H7 (cell line): ENCODE results near the gene CLTB. TPM values are rescaled to one million over a fixed set of nuclear protein-coding genes. Genes with fewer than 3 reads are reported as not detected.

Source experiments
- DNase-seq: peaks from one replicate; pipeline ENCODE4 v3.0.0; 2012
- H3K27me3 ChIP-seq: 2 replicates; pipeline ENCODE4 v1.6.0; 2011; ENCODE audit warnings: mild to moderate bottlenecking, low read length; ENCODE audit not compliant: control insufficient read depth, insufficient read depth
- H3K36me3 ChIP-seq: replicated peaks from 2 replicates; pipeline ENCODE4 v1.5.1; 2011; ENCODE audit warnings: low read length; ENCODE audit not compliant: control insufficient read depth, insufficient read depth
- H3K4me3 ChIP-seq: 2 replicates; pipeline ENCODE4 v1.5.1; 2011; ENCODE audit warnings: low read depth, mild to moderate bottlenecking, control low read depth, low read length, moderate library complexity; ENCODE audit not compliant: insufficient read depth
- total RNA-seq: library from RNA; depleted of rRNA; stranded (reverse); fragments of >200 nt; shearing (Covaris generic); gene quantifications from 2 replicates; pipeline ENCODE4 v1.2.3, GENCODE V29; 2014

CLTB gene
- total RNA-seq, 1 experiment from 2014 or later = 67.2 TPM

DNA sequence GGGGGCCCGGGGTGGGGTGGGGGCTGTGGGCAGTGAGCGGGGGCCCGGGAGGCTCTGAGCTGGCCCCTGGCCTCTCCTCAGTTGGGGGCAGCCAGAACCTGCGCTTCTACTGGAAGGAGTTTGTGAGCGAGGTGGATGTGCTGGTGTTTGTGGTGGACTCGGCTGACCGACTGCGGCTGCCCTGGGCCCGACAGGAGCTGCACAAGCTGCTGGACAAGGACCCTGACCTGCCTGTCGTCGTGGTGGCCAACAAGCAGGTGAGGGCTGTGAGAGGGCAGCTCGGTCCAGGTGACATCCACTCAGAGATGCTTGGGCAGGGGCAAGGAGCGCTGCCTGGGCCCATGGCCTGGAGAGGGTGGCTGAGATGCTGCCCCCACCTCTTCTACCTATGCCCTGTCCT lies 47.6 kb downstream of the CLTB start:
- H3K4me3 ChIP-seq = no peak overlapping the region
- H3K27me3 ChIP-seq = peaks cover 28% of the 10 kb centered on the region
- no peak for DNase-seq
- no peaks in the 10 kb centered on the region; the same call in 1 of the 2 replicates for H3K36me3 ChIP-seq

DNA sequence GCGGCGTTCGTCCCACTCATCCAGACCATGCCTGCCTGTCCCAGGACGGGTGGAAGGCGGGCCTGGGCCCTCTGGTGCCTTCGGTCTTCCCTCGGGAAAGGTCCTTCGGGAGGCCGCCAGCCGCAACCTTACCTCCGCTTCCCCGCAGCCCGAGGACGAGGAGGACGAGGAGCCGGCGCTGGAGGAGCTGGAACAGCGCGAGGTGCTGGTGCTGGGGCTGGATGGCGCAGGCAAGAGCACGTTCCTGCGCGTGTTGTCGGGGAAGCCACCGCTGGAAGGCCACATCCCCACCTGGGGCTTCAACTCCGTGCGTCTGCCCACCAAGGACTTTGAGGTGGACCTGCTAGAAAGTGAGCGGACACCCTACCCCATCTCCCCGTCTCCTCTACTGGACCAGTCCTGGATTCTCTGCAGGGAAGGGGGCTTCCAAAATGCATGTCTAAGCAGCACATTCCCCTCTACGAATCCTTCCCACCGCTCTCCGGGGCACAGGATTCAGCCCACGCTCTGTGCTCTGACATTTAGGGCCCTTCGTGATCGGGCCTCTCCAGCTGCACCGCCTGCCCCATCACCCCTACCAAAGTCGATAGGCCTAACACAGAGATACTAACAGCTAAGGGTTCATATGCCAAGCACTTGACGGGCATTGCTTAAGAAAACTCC lies 50.0 kb downstream of the CLTB start:
- no peak for DNase-seq

DNA sequence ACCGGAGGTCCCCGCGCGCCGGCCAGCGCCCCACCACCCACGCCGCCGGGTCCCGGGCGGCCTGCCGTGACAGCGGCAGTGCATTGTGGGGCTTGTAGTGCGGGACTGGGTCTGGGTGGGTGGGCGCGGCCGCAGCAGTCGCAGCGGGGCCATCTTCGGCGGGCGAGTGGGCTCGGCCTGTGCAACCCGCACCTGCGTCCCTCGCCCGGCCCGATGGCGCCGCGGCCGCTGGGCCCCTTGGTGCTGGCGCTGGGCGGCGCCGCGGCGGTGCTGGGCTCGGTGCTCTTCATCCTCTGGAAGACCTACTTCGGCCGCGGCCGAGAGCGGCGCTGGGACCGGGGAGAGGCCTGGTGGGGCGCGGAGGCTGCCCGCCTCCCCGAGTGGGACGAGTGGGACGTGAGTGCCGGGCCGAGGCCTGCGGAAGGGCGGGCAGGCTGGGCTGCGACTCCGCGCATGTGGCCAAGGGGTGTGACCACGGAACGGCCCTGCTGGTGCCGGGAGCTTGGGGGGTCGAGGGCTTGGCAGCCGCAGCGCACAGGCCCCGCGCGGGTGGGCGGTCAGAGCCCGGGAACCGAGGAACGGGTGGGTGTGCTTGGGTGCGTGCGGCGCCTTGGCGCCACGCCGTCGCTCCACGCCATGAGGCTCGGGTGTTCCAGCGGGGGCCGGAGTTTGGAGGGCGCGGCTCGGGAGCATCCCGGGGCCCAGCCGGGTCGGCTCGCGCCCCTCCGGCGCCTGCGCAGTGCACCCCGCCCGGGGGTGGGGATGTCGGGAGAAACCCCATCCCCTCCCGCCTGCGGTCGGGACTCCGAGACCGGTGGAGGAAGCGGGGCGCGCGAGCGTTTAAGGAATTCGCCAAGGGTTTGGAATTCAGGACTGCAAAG lies 50.7 kb downstream of the CLTB start, which contains the start of gene ARL10:
Gene ARL10 (plus strand): TSS at position 137 of the 881 bp plus-strand sequence. CDS start 77 bp downstream, at position 214.
- H3K27me3 ChIP-seq = peaks cover 46% of the 10 kb centered on the region
- no peaks in the 10 kb centered on the region; the same call in 1 of the 2 replicates for H3K36me3 ChIP-seq
- H3K4me3 ChIP-seq = peak within 1 kb of the TSS; percentile 76
- peak; percentile 98 for DNase-seq

More for the DNA sequence above, 50.0 kb downstream of the CLTB start:
- H3K36me3 ChIP-seq = no peaks in the 10 kb centered on the region; the same call in 1 of the 2 replicates
- H3K4me3 ChIP-seq = peak overlapping the region; percentile 76
- peaks cover 46% of the 10 kb centered on the region for H3K27me3 ChIP-seq

DNA sequence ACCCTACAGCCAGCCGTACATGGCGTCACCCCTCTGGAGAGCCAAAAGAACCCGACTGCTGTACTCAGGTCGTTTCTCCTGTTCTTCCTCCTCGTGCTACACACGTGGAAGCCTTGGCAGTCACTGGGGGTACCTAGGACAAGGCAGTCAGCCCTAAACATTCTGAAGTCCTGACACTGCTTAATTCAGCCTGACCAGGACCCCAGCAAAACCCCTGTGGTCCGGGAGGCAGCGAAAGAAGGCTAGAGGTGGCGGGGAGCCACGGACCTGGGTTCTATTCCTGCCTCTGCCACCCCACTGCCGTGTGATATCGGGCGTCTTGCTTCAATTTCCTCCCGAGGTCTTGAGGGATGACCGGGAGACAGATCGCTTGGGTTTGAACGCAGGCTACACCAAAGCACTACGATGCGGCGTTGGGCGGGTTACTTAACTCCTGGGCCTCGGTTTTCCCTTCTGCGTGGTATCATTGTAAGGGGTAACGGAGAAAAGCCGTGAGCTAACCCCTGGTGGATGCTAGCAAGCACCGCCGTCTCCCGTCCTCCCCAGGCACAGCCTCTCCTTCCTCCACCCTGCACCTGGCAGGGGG lies 51.5 kb downstream of the CLTB start:
- no peaks in the 10 kb centered on the region; the same call in 1 of the 2 replicates for H3K36me3 ChIP-seq
- no peak for DNase-seq
- H3K27me3 ChIP-seq = peaks cover 46% of the 10 kb centered on the region
- H3K4me3 ChIP-seq = peak overlapping the region; percentile 76

DNA sequence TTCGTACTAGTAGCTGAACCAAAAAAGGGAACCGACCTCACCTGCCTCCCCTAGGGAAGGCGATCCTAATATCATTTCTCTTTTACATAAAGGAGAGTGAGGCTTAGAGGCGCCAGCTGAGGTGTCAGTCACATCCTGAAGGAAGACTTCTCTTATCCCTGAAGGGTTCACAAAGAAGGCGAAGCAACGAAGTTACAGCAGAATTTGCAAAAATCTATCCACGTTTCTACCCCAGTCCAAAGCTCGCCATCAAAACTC lies 54.2 kb downstream of the CLTB start:
- Histone ChIP-seq H3K36me3 (peaks cover 3% of the 10 kb centered on the region), H3K27me3 (peaks cover 45% of the 10 kb centered on the region), H3K4me3 (peak overlapping the region; percentile 95)
- DNase-seq = no peak

DNA sequence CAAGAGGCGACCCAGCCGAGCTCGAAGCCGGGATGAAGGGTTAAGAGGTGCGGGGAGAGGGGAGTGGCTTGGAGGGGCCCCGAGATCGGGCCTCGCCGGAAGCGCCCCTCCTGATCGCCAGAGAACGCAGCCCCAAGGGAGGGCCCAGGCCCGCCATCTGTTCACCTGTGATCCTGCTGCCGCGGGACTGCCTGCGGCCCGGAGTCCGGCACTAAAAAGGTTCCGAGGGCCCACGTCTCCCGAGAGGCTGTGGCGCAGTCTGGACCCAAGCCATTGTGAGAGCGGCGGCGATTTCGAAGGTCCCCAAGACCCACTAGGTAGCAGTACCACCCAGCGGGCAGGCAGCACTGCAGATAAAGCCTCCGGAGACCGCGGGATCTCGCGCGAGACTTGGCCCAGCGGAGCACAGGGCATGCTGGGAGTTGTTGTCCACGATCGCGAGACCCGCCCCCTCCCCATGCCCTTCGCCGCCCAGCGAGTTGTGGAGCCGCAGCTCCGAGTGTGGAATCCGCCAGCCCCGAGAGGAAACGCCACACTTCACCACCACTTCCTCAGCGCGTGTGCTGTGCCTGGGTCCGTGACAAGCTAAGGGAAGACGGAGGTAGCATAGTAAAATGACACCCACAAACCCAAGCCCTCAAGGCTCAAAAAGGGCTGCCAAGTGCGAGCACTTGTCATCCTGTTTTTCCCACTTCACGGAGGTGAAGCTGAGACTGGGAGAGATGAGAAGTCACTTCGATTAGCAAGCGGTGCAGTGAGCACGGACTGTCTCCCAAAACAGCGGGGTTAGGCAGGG lies 54.7 kb downstream of the CLTB start, which contains the start of gene KIAA1191:
Gene KIAA1191 (minus strand): TSS at position 328 of the 796 bp plus-strand sequence. CDS start 2,256 bp downstream, outside the sequence.
- H3K36me3 ChIP-seq = peaks cover 3% of the 10 kb centered on the region
- H3K27me3 ChIP-seq = peaks cover 43% of the 10 kb centered on the region
- peak within 1 kb of the TSS; percentile 95 for H3K4me3 ChIP-seq
- peak; percentile 92 for DNase-seq

DNA sequence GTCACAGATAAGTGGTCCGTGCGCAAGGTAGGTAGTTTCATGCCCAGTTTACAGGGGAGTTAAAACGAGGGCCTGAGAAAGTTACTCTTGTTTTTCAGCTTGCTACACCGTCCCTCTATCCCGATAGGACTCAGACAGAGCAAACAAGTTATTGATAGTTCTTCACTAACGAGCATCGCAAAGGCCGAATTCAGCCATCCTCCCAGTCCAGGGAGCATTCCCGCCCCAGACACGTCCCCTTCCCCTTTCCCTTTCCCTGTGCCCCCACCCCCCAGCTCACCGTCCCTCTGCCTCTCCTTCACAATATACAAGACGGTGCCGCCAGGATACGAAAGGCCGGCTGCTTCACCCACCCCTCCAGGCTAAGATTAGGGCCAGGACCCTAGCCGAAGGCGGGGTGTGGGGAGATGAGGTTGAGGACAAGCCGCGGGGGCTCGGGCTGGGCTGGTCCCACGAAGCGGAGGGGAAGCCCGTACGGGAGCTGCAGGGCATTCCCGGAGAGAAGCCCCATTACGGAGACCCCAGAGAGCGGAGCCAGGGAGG lies 55.4 kb downstream of the CLTB start:
- peaks cover 3% of the 10 kb centered on the region for H3K36me3 ChIP-seq
- peaks cover 36% of the 10 kb centered on the region for H3K27me3 ChIP-seq
- DNase-seq = no peak
- peak overlapping the region; percentile 95 for H3K4me3 ChIP-seq

DNA sequence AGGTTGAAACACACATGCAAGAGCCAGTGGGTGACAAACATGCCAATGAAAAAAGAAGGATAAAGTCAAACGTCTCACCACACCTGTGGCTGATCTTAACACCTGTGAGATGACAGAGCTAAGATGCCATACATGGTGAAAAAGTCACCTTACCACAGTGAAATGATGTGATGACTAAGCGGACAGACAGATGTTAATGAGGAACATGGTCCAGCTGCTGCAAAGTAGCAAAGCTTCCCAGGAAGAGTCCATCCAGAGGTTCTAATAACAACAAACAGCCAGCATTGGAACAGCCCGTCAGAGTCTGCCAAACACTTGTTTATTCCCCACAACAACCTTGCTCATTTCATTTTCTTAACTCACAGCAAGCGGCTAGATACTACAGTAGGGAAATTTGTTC lies 56.7 kb downstream of the CLTB start:
- DNase-seq = no peak
- peaks cover 8% of the 10 kb centered on the region for H3K36me3 ChIP-seq
- H3K27me3 ChIP-seq = peaks cover 23% of the 10 kb centered on the region
- no peak overlapping the region for H3K4me3 ChIP-seq

DNA sequence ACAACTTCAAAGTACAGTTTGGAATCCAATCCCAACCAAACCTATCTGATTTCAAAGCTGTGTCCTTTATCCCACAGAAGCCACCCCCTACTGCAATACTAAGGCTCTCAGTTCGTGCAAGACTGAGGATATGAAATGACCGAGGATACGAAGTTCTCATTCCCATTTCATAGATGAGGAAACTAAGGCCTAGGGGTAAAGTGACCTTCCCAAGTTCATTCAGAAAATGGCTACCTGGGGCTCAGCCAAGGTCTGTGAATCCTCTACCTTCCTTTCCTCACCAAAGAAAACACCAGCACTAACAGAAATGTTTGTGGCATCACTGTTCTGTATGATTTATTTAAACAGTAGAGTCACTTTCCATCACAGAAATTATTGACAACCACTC lies 60.2 kb downstream of the CLTB start:
- Histone ChIP-seq H3K36me3 (peaks cover 18% of the 10 kb centered on the region), H3K4me3 (no peak overlapping the region)

DNA sequence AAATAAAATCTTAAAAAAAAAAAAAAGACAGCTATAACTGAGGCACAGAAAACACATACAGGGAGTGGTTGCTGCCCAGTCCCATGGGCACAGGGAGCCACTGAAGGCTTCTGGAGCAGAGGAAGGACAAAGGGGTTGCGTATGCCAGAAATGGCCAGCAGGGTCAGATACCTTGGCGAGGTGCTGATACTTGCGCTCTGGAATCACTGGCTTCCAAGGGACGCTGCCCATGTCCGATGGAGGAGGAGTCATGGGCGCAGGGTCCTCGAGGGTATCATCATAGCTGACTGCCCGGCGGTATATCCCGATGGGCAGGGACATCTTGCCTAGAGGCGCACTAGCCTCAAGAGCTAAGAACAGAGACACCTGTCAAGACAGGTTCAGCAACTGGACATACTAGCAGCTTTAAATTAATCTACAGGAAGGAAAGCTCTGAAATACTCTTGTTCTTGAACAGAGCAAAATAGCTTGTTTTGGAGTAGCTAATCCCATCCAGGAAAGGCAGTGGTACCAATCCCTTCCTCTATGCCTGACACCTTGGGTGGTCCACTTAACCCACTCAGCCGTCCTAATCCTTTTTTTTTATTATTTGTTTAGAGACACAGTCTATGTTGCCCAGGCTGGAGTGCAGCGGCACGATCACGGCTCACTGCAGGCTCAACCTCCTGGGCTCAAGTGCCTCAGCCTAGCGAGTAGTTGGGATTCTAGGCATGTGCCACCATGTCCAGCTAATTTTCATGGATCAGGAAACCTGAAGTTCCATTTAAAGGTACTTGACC lies 60.8 kb downstream of the CLTB start:
- H3K36me3 ChIP-seq = peaks cover 21% of the 10 kb centered on the region
- no peaks in the 10 kb centered on the region for H3K27me3 ChIP-seq
- H3K4me3 ChIP-seq = no peak overlapping the region
- DNase-seq = peak; percentile 48

More for the DNA sequence above, 60.2 kb downstream of the CLTB start:
- DNase-seq = no peak
- H3K27me3 ChIP-seq = no peaks in the 10 kb centered on the region

DNA sequence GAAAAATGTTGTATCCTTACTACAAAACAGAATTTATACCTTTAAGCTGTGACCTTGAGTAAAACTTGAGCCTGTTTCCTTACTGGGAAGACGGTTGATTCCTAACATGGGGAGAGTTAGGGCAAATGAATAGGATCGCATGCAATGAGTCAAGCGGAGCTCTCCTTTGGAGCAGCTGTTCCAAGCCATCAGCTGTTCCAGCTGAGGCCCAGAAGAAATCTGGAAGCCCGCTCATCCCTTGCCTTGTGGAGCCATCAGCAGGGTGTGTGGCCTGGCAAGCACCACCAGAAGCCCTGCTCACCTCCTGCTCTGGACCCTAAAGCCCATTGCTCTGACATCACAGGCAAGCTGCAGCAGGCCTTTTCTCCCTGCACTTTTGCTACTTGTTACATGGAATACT lies 62.8 kb downstream of the CLTB start:
- no peak for DNase-seq
- Histone ChIP-seq H3K36me3 (peaks cover 35% of the 10 kb centered on the region), H3K27me3 (no peaks in the 10 kb centered on the region), H3K4me3 (no peak overlapping the region)

DNA sequence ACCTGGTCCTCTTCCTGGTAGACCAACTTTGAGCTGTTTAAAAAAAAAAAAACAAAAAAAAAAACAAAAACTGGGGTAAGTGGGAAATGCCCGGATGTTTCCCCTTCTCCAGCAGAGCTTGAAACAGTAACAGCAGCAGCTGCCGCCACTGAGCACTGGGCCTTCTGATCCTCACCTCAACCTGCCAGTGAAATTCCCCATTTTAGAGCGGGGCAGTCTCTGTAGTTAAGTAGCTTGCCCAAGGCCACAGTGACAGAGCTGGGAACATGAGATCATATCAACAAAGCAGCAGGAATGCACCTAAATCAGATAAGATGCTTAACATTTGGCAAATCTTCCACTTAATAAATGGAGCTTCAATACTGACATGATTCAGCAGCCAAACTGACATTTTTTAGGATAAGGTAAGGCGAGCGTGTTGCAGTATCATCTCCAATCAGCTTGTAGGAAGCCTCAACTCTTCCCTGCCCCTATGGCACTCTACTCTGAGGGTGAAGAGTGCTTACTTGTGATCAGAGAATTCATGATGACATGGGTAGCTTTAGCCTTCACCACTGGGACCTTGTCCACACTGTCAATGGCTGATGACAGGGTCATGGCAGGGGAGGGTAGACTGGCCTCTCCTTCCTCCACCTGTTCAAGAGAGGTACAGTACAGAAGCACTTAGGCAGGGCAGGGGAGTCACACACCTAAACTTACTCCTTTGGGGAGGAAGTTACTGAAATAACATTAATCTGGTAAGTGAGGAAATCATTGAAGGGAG lies 64.0 kb downstream of the CLTB start:
- H3K36me3 ChIP-seq = peaks cover 42% of the 10 kb centered on the region
- DNase-seq = no peak
- no peaks in the 10 kb centered on the region for H3K27me3 ChIP-seq
- no peak overlapping the region for H3K4me3 ChIP-seq

DNA sequence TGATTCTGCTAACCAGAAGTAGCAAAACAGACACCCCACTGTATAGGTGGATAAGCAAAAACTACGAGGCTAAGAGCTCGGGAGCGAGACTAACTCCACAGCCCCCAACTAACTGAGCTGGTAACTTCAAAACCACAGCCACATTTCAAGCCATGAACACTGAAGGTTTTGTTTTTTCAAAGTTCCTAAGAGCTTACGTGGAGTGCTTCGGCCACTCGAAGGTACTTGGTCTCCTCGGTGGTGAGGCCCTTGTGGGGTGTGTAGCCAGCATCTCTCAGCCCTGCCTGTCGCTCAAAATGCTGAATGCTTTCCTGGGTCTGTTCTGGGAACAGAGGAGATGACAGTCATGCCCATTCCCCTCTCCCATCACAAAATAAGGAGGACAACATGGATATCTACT lies 65.9 kb downstream of the CLTB start:
- Histone ChIP-seq H3K36me3 (peaks cover 50% of the 10 kb centered on the region), H3K4me3 (no peak overlapping the region), H3K27me3 (no peaks in the 10 kb centered on the region)
- no peak for DNase-seq
